22Rv1 (cell line): ENCODE measurements around the gene SCMH1.

Source experiments
- CTCF ChIP-seq: fragments of 450-650 bp; IDR thresholded peaks from 2 replicates; pipeline ENCODE4 v1.5.1; 2017; ENCODE audit warnings: mild to moderate bottlenecking
- ZFX ChIP-seq: fragments of 450-650 bp; IDR thresholded peaks from 2 replicates; pipeline ENCODE4 v1.6.1; 2017; ENCODE audit warnings: antibody characterized with exemption, borderline replicate concordance

- TF ChIP-seq CTCF (no peak), ZFX (no peak)
These were observed 224.7 kb downstream of the SCMH1 start for GRCh38 chr1:41017141-41018017.
